CD14-positive monocyte (primary cell): ENCODE results near the gene SSU72. TPM values are rescaled to one million over a fixed set of nuclear protein-coding genes. Genes with fewer than 3 reads are reported as not detected.

Source experiments
- DNase-seq, 3 donors: peaks; one replicate each; pipeline ENCODE4 v3.0.0-alpha.2; 2011 to 2022
- H2AFZ ChIP-seq: 2 replicates; pipeline ENCODE4 v1.6.0; 2012; ENCODE audit warnings: mild to moderate bottlenecking, low read depth, low read length, inconsistent platforms; ENCODE audit not compliant: insufficient read depth, poor library complexity, severe bottlenecking
- H3K27ac ChIP-seq, 2 donors: 1 replicate in 1 of 2; 2 replicates in 1 of 2; pipeline ENCODE4 v1.5.1; 2012 to 2013; ENCODE audit warnings: low read length in 2 of 2, control low read depth in 1 of 2, inconsistent platforms in 1 of 2, low read depth in 1 of 2, mild to moderate bottlenecking in 1 of 2
- H3K27me3 ChIP-seq, 2 donors: one replicate each; pipeline versions ENCODE4 v1.6.0 to v1.6.1; 2011 to 2013; ENCODE audit warnings: low read length in 2 of 2; ENCODE audit not compliant: control insufficient read depth in 2 of 2, insufficient read depth in 2 of 2
- H3K36me3 ChIP-seq, 2 donors: replicated peaks in 1 of 2; 1 replicate in 1 of 2; 2 replicates in 1 of 2; pipeline versions ENCODE4 v1.5.1 to v1.6.1; 2012 to 2013; ENCODE audit warnings: low read length in 2 of 2, control low read depth in 1 of 2, inconsistent platforms in 1 of 2, mild to moderate bottlenecking in 1 of 2; ENCODE audit not compliant: insufficient read depth in 2 of 2, control insufficient read depth in 1 of 2
- H3K4me1 ChIP-seq, 2 donors: 1 replicate in 1 of 2; 2 replicates in 1 of 2; pipeline versions ENCODE4 v1.5.1 to v1.6.1; 2012 to 2013; ENCODE audit warnings: low read length in 2 of 2, control low read depth in 1 of 2, inconsistent platforms in 1 of 2, mild to moderate bottlenecking in 1 of 2, moderate library complexity in 1 of 2; ENCODE audit not compliant: insufficient read depth in 2 of 2, control insufficient read depth in 1 of 2
- H3K4me2 ChIP-seq: replicated peaks from 2 replicates; pipeline ENCODE3; 2012; ENCODE audit warnings: low read length, moderate library complexity, mild to moderate bottlenecking; ENCODE audit not compliant: poor library complexity, severe bottlenecking; ENCODE audit errors: extremely low read depth
- H3K4me3 ChIP-seq, 3 experiments: fragments of 200-600 bp in 1 of 3; sonication (generic) in 1 of 3; replicated peaks in 1 of 3; 1 replicate in 2 of 3; 2 replicates in 1 of 3; pipeline ENCODE4 v1.5.1; 2011 to 2013; ENCODE audit warnings: low read length in 3 of 3, mild to moderate bottlenecking in 3 of 3, control low read depth in 2 of 3, low read depth in 2 of 3, inconsistent platforms in 1 of 3, moderate library complexity in 1 of 3
- H3K79me2 ChIP-seq: 2 replicates; pipeline ENCODE4 v1.6.0; 2012; ENCODE audit warnings: mild to moderate bottlenecking, control low read depth, inconsistent platforms, low read length, moderate library complexity; ENCODE audit not compliant: insufficient read depth
- H3K9ac ChIP-seq: 2 replicates; pipeline ENCODE4 v1.6.0; 2017; ENCODE audit warnings: low read length, mild to moderate bottlenecking; ENCODE audit not compliant: insufficient read depth, poor library complexity, severe bottlenecking
- H3K9me3 ChIP-seq, 2 donors: replicated peaks in 1 of 2; 1 replicate in 1 of 2; 2 replicates in 1 of 2; pipeline versions ENCODE4 v1.5.1 to v1.6.1; 2012 to 2013; ENCODE audit warnings: low read length in 2 of 2, control low read depth in 1 of 2; ENCODE audit not compliant: control insufficient read depth in 1 of 2, insufficient read depth in 1 of 2
- H4K20me1 ChIP-seq: 2 replicates; pipeline ENCODE4 v1.6.0; 2012; ENCODE audit warnings: mild to moderate bottlenecking, low read length, control low read depth, moderate library complexity; ENCODE audit not compliant: insufficient read depth
- H3K27ac Mint-ChIP-seq, 7 donors: one replicate each; pipeline ENCODE4 v1.8.0; 2020; ENCODE audit warnings: mild to moderate bottlenecking in 7 of 7, mixed read lengths in 7 of 7, moderate library complexity in 6 of 7, inconsistent platforms in 2 of 7
- H3K27me3 Mint-ChIP-seq, 3 donors: one replicate each; pipeline ENCODE4 v1.8.0; 2021 to 2022; ENCODE audit warnings: low read depth in 3 of 3, mild to moderate bottlenecking in 3 of 3, mixed read lengths in 3 of 3, moderate library complexity in 3 of 3, inconsistent platforms in 1 of 3
- H3K36me3 Mint-ChIP-seq, 2 donors: one replicate each; pipeline ENCODE4 v1.8.0; 2020; ENCODE audit warnings: mixed read lengths in 2 of 2, inconsistent platforms in 1 of 2, mild to moderate bottlenecking in 1 of 2
- H3K4me1 Mint-ChIP-seq: one replicate; pipeline ENCODE4 v1.8.0; 2020; ENCODE audit warnings: mild to moderate bottlenecking, mixed read lengths
- H3K4me3 Mint-ChIP-seq, 2 donors: one replicate each; pipeline ENCODE4 v1.8.0; 2020; ENCODE audit warnings: mild to moderate bottlenecking in 2 of 2, mixed read lengths in 2 of 2, moderate library complexity in 1 of 2
- H3K9me3 Mint-ChIP-seq, 7 donors: one replicate each; pipeline ENCODE4 v1.8.0; 2020 to 2022; ENCODE audit warnings: mixed read lengths in 7 of 7, mild to moderate bottlenecking in 6 of 7, moderate library complexity in 6 of 7, inconsistent platforms in 2 of 7
- WGBS: methylation state at CpG from one replicate; pipeline ENCODE4 v1.1.5; 2013; ENCODE audit warnings: missing lambda C conversion rate; ENCODE audit not compliant: insufficient coverage; 5-methylcytosine and 5-hydroxymethylcytosine counted together
- intact Hi-C, 2 donors: fragments of 100-400 bp; cut with micrococcal nuclease; formaldehyde crosslinking; loops; one replicate each; pipeline versions ENCODE4 v1.15.0 to v1.15.1; 2023
- polyA plus RNA-seq, 3 donors: library from polyadenylated mRNA; depleted of rRNA in 1 of 3; unstranded in 2 of 3; stranded (reverse) in 1 of 3; fragments of 300-500 nt in 2 of 3; fragments of >200 nt in 1 of 3; fragmentation: Illumina TruSeq in 2 of 3; gene quantifications; 1 replicate in 2 of 3; 2 replicates in 1 of 3; pipeline ENCODE4 v1.2.3, GENCODE V29; 2012 to 2021
- TF ChIP-seq, protein P1 (sequence below): fragments of 200-600 bp; IDR thresholded peaks from one replicate; pipeline ENCODE4 v1.8.0; 2022; ENCODE audit warnings: antibody characterized with exemption, mild to moderate bottlenecking

Gene SSU72
- polyA plus RNA-seq, 3 donors: 88.1 to 168 (median 138) TPM

DNA sequence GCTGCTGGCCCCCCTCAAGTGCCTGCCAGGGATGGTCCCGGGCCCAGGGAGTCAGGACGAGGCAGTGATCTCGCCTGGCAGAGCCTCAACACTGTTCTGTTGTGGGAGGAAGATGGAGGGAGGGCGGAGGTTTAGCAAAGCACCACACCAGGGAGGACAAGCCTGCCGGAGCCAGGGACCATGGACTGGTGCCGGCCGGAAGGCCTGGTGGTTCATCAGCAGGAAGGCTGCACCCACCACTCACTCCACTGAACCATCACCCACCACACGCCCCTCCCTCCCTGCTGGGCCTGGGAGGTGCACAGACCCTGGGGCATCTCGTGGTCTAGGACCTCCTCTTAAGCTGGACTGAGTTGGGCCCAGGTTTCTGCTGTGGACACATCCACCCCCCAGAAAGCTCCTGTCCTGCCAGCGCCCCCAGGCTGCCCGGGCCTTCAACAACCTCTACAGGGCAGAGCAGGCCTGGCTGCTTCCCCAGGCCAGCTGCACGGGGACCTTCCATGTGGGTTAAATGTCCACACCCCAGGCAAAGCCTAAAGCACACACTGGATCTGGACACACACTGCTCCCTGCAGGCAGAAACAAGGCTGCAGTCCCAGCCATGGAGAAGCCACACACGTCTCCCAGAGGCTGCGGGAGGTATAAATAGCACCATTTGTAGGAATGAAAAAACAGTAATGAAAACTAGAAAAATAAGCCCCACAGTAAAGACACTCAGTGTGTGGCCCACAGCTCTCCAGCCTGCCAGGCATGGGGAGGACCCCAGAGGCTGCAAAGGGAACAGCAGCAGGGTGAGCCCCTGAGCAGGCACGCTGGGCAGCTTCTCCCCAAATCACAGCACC lies 23.9 kb downstream of the SSU72 start:
- no peak overlapping the region for H3K27ac ChIP-seq
- TF ChIP-seq, protein P1, sequence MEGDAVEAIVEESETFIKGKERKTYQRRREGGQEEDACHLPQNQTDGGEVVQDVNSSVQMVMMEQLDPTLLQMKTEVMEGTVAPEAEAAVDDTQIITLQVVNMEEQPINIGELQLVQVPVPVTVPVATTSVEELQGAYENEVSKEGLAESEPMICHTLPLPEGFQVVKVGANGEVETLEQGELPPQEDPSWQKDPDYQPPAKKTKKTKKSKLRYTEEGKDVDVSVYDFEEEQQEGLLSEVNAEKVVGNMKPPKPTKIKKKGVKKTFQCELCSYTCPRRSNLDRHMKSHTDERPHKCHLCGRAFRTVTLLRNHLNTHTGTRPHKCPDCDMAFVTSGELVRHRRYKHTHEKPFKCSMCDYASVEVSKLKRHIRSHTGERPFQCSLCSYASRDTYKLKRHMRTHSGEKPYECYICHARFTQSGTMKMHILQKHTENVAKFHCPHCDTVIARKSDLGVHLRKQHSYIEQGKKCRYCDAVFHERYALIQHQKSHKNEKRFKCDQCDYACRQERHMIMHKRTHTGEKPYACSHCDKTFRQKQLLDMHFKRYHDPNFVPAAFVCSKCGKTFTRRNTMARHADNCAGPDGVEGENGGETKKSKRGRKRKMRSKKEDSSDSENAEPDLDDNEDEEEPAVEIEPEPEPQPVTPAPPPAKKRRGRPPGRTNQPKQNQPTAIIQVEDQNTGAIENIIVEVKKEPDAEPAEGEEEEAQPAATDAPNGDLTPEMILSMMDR: no peak
- H2AFZ ChIP-seq: no peak overlapping the region
- 97% methylated on average over 9 of the region's 15 CpGs for WGBS
- peaks cover 68% of the 10 kb centered on the region for H4K20me1 ChIP-seq
- Mint-ChIP-seq H3K36me3 (peaks cover 10 to 26% of the 10 kb centered on the region in 2 donors), H3K4me3 (no peak overlapping the region), H3K4me1 (peaks cover 2% of the 10 kb centered on the region), H3K9me3 (peaks cover 0 to 2% (median 0%) of the 10 kb centered on the region in 7 donors), H3K27me3 (no peaks in the 10 kb centered on the region), H3K27ac (peak overlapping the region in 1 of 7 donors; percentile 66)
- no peak for DNase-seq
- H3K79me2 ChIP-seq: peaks cover 19% of the 10 kb centered on the region
- intact Hi-C loops: no loop called here
- H3K9me3 ChIP-seq: no peaks in the 10 kb centered on the region
- no peak overlapping the region for H3K4me2 ChIP-seq
- H3K4me1 ChIP-seq: no peaks in the 10 kb centered on the region
- no peak overlapping the region for H3K4me3 ChIP-seq
- peaks cover 11 to 16% of the 10 kb centered on the region in 2 donors for H3K36me3 ChIP-seq
- no peaks in the 10 kb centered on the region for H3K27me3 ChIP-seq
- no peak overlapping the region for H3K9ac ChIP-seq

DNA sequence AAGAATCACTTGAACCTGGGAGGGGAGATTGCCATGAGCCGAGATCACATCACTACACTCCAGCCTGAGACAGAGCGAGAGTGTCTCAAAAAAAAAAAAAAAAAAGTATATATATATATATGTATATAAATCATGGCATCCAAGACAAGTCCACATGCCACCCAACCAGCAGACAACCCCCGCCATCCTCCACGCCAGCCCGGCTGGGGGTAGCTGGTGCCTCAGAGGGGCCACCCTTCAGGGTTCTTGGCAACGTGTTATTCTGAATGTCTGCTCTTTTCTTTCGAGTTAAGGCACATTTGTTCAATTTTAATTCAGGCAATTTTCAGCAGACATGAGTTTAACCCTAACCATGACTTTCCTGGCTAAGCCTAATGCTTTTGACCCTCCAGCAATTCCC lies 24.6 kb downstream of the SSU72 start:
- Mint-ChIP-seq H3K27me3 (no peaks in the 10 kb centered on the region), H3K36me3 (peaks cover 7 to 20% of the 10 kb centered on the region in 2 donors), H3K27ac (no peak overlapping the region), H3K9me3 (peaks cover 0 to 3% (median 0%) of the 10 kb centered on the region in 7 donors), H3K4me1 (peaks cover 2% of the 10 kb centered on the region), H3K4me3 (no peak overlapping the region)
- TF ChIP-seq, protein P1: no peak
- no peaks in the 10 kb centered on the region for H3K27me3 ChIP-seq
- no peak overlapping the region for H2AFZ ChIP-seq
- H3K9ac ChIP-seq: no peak overlapping the region
- H3K4me1 ChIP-seq: no peaks in the 10 kb centered on the region
- H3K9me3 ChIP-seq: no peaks in the 10 kb centered on the region
- H3K27ac ChIP-seq: no peak overlapping the region
- peaks cover 63% of the 10 kb centered on the region for H4K20me1 ChIP-seq
- no peak overlapping the region for H3K4me2 ChIP-seq
- intact Hi-C loops: no loop called here
- no peak for DNase-seq
- H3K4me3 ChIP-seq: no peak overlapping the region
- WGBS: 94% methylated on average over 5 of the region's 7 CpGs
- H3K36me3 ChIP-seq: peaks cover 13 to 16% of the 10 kb centered on the region in 2 donors
- peaks cover 16% of the 10 kb centered on the region for H3K79me2 ChIP-seq
